Muscle layer of duodenum (tissue), 2 donors: ENCODE results near the gene CCT7.

Experiments used
- H3K27ac ChIP-seq: one replicate; pipeline ENCODE4 v1.7.0; 2013; ENCODE audit warnings: mild to moderate bottlenecking, low read length
- H3K27me3 ChIP-seq: one replicate; pipeline ENCODE4 v1.7.0; 2013; ENCODE audit warnings: low read depth, mild to moderate bottlenecking, control low read depth, low read length
- H3K36me3 ChIP-seq, 2 donors: one replicate each; pipeline ENCODE4 v1.7.0; 2013; ENCODE audit warnings: low read length in 2 of 2, control low read depth in 1 of 2, mild to moderate bottlenecking in 1 of 2; ENCODE audit not compliant: insufficient read depth in 2 of 2, control insufficient read depth in 1 of 2
- H3K4me1 ChIP-seq, 2 donors: one replicate each; pipeline ENCODE4 v1.7.0; 2013; ENCODE audit warnings: low read length in 2 of 2, mild to moderate bottlenecking in 2 of 2, control low read depth in 1 of 2, moderate library complexity in 1 of 2; ENCODE audit not compliant: insufficient read depth in 2 of 2, control insufficient read depth in 1 of 2
- H3K4me3 ChIP-seq, 2 donors: one replicate each; pipeline ENCODE4 v1.7.0; 2013; ENCODE audit warnings: low read length in 2 of 2, low read depth in 1 of 2, mild to moderate bottlenecking in 1 of 2
- H3K9me3 ChIP-seq, 2 donors: one replicate each; pipeline ENCODE4 v1.7.0; 2013; ENCODE audit warnings: low read length in 2 of 2, control low read depth in 1 of 2, mild to moderate bottlenecking in 1 of 2; ENCODE audit not compliant: control insufficient read depth in 1 of 2
- donor health status: healthy.

CCT7 gene

DNA sequence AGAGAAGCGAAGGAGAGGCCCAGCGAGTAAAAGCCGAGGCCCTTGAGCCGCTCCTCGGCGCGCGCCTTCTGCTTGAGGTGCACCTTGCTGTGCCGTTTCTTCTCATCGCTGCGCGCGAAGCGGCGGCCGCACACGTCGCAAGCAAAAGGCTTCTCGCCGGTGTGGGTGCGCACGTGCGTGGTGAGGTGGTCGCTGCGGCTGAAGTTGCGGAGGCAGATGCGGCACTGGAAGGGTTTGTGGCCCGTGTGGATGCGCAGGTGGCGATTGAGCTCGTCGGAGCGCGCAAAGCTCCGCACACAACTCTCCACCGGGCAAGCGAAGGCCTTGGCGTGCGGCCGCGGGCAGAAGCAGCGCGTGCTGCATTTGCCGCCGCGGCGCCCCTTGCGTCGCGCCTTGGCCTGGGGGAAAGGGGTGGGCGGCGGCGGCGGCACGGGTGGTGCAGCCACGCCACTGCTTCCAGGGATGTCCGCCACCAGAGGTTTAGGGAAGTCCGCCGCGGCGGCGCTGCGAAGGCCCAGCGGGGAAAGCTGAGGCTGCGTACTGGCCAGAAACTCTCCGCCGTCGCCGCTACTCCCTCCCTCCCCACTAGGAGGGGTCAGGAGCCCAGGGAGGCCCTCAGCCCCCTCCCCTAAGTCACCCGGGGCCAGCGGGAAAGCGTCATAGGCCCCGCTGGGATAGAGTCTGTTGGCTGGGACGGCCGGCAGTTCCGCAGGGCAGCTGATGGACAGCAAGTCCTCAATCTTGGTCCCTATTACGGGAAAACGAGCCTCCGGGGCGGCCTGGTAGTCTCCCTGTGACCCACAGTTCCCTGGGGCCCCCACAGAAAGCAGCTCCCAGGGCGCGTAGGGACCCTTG, 57.6 kb downstream of the CCT7 start:
- peaks cover 0 to 2% of the 10 kb centered on the region in 2 donors for H3K9me3 ChIP-seq
- H3K27me3 ChIP-seq, result peaks cover 36% of the 10 kb centered on the region
- H3K27ac ChIP-seq, result no peak overlapping the region
- no peaks in the 10 kb centered on the region for H3K36me3 ChIP-seq
- H3K4me1 ChIP-seq, result peaks cover 3 to 30% of the 10 kb centered on the region in 2 donors
- H3K4me3 ChIP-seq, result peak overlapping the region in 1 of 2 donors; percentile 54

DNA sequence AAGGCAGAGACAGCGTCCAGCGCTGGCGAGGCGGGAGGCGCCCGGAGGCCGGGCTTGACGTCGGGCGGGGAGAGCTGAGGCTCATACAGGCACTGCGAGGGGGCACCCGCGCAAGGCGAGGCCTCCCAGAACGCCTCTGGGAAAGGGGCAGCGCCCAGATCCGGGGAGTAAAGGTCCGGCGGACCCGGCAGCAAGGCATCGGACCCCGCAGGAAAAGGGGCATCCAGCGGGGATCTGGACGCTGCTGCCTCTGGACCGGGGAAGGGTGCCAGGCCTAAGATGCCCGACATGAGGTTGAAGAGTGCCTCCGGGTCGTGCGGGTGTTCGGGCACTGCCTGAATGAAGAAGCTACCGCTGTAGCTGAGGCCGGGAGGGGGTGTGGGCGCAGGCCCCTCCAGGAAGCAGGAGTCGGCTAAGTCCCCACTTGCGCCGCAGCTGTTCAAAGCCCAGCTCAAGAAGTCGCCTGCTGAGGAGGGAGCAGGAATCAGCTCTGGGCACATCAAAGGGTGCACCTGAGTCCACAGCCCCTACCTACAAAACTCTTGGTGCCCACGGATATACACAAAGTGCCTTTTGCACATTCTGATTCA, 58.3 kb downstream of the CCT7 start:
- peaks cover 3 to 30% of the 10 kb centered on the region in 2 donors for H3K4me1 ChIP-seq
- H3K4me3 ChIP-seq, result no peak overlapping the region
- no peak overlapping the region for H3K27ac ChIP-seq
- peaks cover 40% of the 10 kb centered on the region for H3K27me3 ChIP-seq
- no peaks in the 10 kb centered on the region for H3K36me3 ChIP-seq
- H3K9me3 ChIP-seq, result peaks cover 0 to 2% of the 10 kb centered on the region in 2 donors

DNA sequence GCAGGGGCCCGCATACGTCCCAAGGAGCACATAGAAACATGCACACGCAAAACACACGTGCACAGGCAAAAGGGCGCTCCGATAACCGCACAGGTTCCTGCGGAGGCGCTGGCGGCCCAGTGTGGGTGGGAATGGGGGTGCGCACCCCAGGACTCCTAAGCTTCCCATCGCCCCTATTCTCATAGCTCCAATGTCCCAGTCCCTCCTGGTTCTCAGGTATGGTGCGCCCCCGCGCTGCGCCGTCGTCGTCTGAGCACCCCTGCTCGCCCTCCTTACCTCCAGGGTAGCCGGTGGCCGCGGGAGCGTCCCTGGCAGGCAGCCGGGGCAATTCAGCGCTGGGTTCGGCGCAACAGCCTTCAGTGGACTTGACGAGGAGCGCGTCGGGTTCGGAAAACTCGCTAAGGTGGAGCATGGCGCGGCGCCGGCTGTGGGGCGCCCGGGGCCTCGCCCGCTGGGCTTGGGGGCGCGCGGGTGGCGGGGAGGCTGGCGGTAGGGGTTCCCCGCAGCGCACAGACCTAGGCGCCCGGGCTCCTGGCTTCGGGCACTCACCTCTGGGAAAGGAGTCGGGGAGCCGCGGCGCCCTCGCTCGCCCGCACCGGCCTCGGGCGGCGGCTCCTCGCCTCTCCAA, 58.9 kb downstream of the CCT7 start:
- Histone ChIP-seq H3K27me3 (peaks cover 40% of the 10 kb centered on the region), H3K36me3 (no peaks in the 10 kb centered on the region), H3K4me1 (peaks cover 3 to 30% of the 10 kb centered on the region in 2 donors), H3K27ac (no peak overlapping the region), H3K4me3 (peak overlapping the region in 1 of 2 donors; percentile 70), H3K9me3 (peaks cover 0 to 2% of the 10 kb centered on the region in 2 donors)

- Histone ChIP-seq H3K9me3 (peaks cover 0 to 2% of the 10 kb centered on the region in 2 donors), H3K4me1 (peaks cover 3 to 30% of the 10 kb centered on the region in 2 donors), H3K36me3 (no peaks in the 10 kb centered on the region), H3K27ac (no peak within 1 kb of the TSS), H3K4me3 (peak within 1 kb of the TSS in 1 of 2 donors; percentile 70), H3K27me3 (peaks cover 40% of the 10 kb centered on the region)
These were observed 59.5 kb downstream of the CCT7 start, which contains the start of gene EGR4 for GRCh38 chr2:73293534-73294171. Gene EGR4, minus strand, starts transcription at chr2:73293548. Its CDS starts 231 bp downstream, at chr2:73293317.

GRCh38 chr2:73294239-73294638, 60.1 kb downstream of the CCT7 start:
- Histone ChIP-seq H3K9me3 (peaks cover 0 to 2% of the 10 kb centered on the region in 2 donors), H3K27ac (no peak overlapping the region), H3K36me3 (no peaks in the 10 kb centered on the region), H3K27me3 (peaks cover 40% of the 10 kb centered on the region), H3K4me3 (no peak overlapping the region), H3K4me1 (peaks cover 3 to 30% of the 10 kb centered on the region in 2 donors)

DNA sequence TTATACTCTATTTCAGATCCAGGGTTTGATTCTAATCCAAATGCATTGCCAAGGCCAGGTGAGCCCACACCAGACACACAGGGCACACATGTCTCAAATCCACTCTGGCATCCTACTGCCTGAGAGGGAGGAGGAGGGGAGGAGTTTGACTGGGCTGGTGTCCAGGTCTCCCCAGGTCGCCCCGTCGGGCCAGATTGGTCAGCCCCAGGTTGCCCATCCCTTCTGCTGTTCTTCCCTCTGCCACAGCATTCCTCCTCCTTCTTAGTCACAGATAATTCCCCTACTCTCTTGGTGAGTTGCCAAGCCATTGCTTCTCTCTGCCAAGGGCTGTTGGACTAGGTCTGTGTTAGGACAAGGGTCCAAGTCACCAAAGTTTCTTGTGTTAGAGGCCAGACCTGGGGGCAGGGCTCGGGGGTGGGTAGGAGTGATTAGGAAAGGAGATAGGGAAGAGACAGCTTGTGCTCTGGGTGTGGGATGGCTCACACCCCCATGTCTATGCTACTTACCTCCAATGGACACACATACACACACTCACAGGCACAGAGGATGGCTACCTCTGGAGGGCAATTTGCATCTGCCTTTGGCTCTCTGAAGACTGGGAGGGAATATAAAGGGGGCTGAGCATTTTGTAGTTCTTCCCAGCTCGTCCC, 61.8 kb downstream of the CCT7 start:
- H3K36me3 ChIP-seq, result no peaks in the 10 kb centered on the region
- peaks cover 3 to 30% of the 10 kb centered on the region in 2 donors for H3K4me1 ChIP-seq
- H3K27ac ChIP-seq, result no peak overlapping the region
- H3K9me3 ChIP-seq, result peaks cover 0 to 2% of the 10 kb centered on the region in 2 donors
- peaks cover 35% of the 10 kb centered on the region for H3K27me3 ChIP-seq
- no peak overlapping the region for H3K4me3 ChIP-seq

DNA sequence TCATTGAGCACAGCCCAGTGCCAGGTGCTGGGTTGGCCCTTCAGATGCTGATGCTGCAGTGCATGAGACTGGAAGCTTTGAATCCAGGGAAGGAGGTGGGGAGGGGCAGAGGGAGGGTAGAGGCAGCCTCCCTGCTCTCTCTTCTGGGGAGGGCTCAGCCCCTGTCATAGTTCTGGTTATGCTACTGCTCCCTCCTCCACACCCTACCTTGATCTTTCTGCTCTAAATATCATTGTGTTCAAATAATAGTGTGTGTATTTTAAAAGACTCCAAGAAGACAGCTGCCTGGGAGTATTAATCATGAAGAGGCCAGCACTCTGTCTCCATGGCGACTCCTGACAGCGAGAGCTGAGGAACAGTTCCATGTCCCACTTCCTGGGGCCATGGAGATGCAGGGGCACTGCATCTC, 63.0 kb downstream of the CCT7 start:
- Histone ChIP-seq H3K36me3 (no peaks in the 10 kb centered on the region), H3K4me3 (no peak overlapping the region), H3K27ac (no peak overlapping the region), H3K9me3 (peaks cover 0 to 2% of the 10 kb centered on the region in 2 donors), H3K4me1 (peaks cover 3 to 18% of the 10 kb centered on the region in 2 donors), H3K27me3 (peaks cover 32% of the 10 kb centered on the region)

DNA sequence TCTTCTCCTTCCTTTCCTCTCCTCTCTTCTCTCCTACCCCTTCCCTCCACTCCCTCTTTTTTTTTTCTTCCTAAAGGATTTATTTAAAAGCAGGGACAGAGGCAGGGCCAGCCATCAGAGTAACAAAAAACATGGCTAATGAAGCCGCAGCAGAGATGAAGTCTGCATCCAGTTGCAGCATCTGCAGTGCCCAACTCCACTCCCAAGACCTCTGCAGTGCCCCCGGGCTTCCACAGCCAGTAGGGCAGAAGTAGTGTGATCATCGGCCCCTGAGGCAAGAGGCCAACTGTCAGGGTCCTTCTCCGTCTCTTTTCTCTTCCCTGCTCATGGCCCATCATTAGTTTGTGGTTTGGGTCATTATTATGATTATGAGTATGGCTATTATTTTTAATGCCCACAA, 63.5 kb downstream of the CCT7 start:
- Histone ChIP-seq H3K36me3 (no peaks in the 10 kb centered on the region), H3K27me3 (peaks cover 28% of the 10 kb centered on the region), H3K27ac (no peak overlapping the region), H3K4me1 (peaks cover 3 to 13% of the 10 kb centered on the region in 2 donors), H3K4me3 (no peak overlapping the region), H3K9me3 (peaks cover 0 to 2% of the 10 kb centered on the region in 2 donors)

GRCh38 chr2:73300926-73301325, 66.8 kb downstream of the CCT7 start:
- Histone ChIP-seq H3K27me3 (peaks cover 10% of the 10 kb centered on the region), H3K4me1 (no peaks in the 10 kb centered on the region), H3K36me3 (no peaks in the 10 kb centered on the region), H3K9me3 (no peaks in the 10 kb centered on the region), H3K27ac (no peak overlapping the region), H3K4me3 (no peak overlapping the region)

DNA sequence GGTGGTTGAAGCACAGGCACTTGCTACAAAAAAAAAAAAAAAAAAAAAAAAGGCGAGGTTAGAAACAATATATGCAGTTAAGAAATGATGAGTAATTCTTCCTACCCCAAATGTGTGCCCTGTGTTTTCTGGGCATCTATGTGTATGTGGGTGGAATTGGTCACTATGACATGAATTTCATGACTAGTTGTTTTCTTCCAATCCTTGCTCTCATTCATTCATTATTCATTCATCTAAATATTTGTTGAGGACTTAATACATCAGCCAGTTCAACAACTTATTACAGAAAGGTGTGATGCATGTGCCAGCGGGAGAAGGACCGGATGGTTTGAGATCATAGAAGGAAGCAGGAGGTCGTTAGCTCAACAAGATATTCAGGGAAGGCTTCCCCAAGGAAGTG, 67.5 kb downstream of the CCT7 start:
- H3K36me3 ChIP-seq, result no peaks in the 10 kb centered on the region
- H3K27me3 ChIP-seq, result peaks cover 4% of the 10 kb centered on the region
- no peaks in the 10 kb centered on the region for H3K9me3 ChIP-seq
- H3K27ac ChIP-seq, result no peak overlapping the region
- H3K4me3 ChIP-seq, result no peak overlapping the region
- H3K4me1 ChIP-seq, result no peaks in the 10 kb centered on the region
